ENCODE results near the gene WNT8B.

The WNT8B gene

GRCh38 chr10:100515612-100516011, 52.8 kb downstream of the WNT8B start:
- H3K9ac ChIP-seq (ENCODE audit: low read length) = no peak overlapping the region
- no peaks in the 10 kb centered on the region; the same call in 1 of the 2 replicates for H3F3A ChIP-seq (ENCODE audit: insufficient read depth)
- no peak overlapping the region for H3K4me3 ChIP-seq (ENCODE audit: insufficient read depth, low read length, poor library complexity, severe bottlenecking)
- H3K27me3 ChIP-seq (ENCODE audit: low read length) = no peaks in the 10 kb centered on the region
- no peak overlapping the region for H3K27ac ChIP-seq (ENCODE audit: low read depth, low read length)
- H3K9me2 ChIP-seq (replicated peaks; ENCODE audit: insufficient read depth, low read length) = no peaks in the 10 kb centered on the region
- no peak overlapping the region for H3K4me2 ChIP-seq (ENCODE audit: low read depth, low read length, poor library complexity, severe bottlenecking)
- no peaks in the 10 kb centered on the region for H4K20me1 ChIP-seq (ENCODE audit: low read depth, low read length)
- TF ChIP-seq CTCF (IDR thresholded peaks at IDR 0.05; ENCODE audit: insufficient read depth, low read length, poor library complexity, severe bottlenecking) (no peak), EZH2phosphoT487 (conservative IDR thresholded peaks at IDR 0.05; ENCODE audit: low read length) (no peak)
- H2AFZ ChIP-seq (ENCODE audit: low read depth, low read length, severe bottlenecking) = no peak overlapping the region
- H3K79me2 ChIP-seq (ENCODE audit: insufficient read depth, low read length) = no peaks in the 10 kb centered on the region
- H3K36me3 ChIP-seq (ENCODE audit: low read length) = no peaks in the 10 kb centered on the region
- no peaks in the 10 kb centered on the region for H3K9me3 ChIP-seq (ENCODE audit: insufficient read depth, low read length)

GRCh38 chr10:100516847-100517246, 54.0 kb downstream of the WNT8B start:
- Histone ChIP-seq H2AFZ (ENCODE audit: low read depth, low read length, severe bottlenecking) (no peak overlapping the region), H3K9me3 (ENCODE audit: insufficient read depth, low read length) (no peaks in the 10 kb centered on the region), H3K27me3 (ENCODE audit: low read length) (no peaks in the 10 kb centered on the region), H3F3A (ENCODE audit: insufficient read depth) (no peaks in the 10 kb centered on the region; the same call in none of the 2 replicates), H3K9me2 (replicated peaks; ENCODE audit: insufficient read depth, low read length) (no peaks in the 10 kb centered on the region), H3K4me3 (ENCODE audit: insufficient read depth, low read length, poor library complexity, severe bottlenecking) (no peak overlapping the region), H3K27ac (ENCODE audit: low read depth, low read length) (no peak overlapping the region), H3K79me2 (ENCODE audit: insufficient read depth, low read length) (no peaks in the 10 kb centered on the region), H3K4me2 (ENCODE audit: low read depth, low read length, poor library complexity, severe bottlenecking) (no peak overlapping the region), H4K20me1 (ENCODE audit: low read depth, low read length) (no peaks in the 10 kb centered on the region), H3K9ac (ENCODE audit: low read length) (no peak overlapping the region), H3K36me3 (ENCODE audit: low read length) (no peaks in the 10 kb centered on the region)
- no peak for TF ChIP-seq EZH2phosphoT487 (conservative IDR thresholded peaks at IDR 0.05; ENCODE audit: low read length)
- no peak for TF ChIP-seq CTCF (IDR thresholded peaks at IDR 0.05; ENCODE audit: insufficient read depth, low read length, poor library complexity, severe bottlenecking)

GRCh38 chr10:100518761-100519241, 56.0 kb downstream of the WNT8B start:
- Histone ChIP-seq H3K79me2 (ENCODE audit: insufficient read depth, low read length) (no peaks in the 10 kb centered on the region), H3K9ac (ENCODE audit: low read length) (no peak overlapping the region), H3K27ac (ENCODE audit: low read depth, low read length) (no peak overlapping the region), H3K4me2 (ENCODE audit: low read depth, low read length, poor library complexity, severe bottlenecking) (no peak overlapping the region), H3K9me3 (ENCODE audit: insufficient read depth, low read length) (no peaks in the 10 kb centered on the region), H4K20me1 (ENCODE audit: low read depth, low read length) (no peaks in the 10 kb centered on the region), H3K36me3 (ENCODE audit: low read length) (no peaks in the 10 kb centered on the region), H3K9me2 (replicated peaks; ENCODE audit: insufficient read depth, low read length) (no peaks in the 10 kb centered on the region), H3K27me3 (ENCODE audit: low read length) (no peaks in the 10 kb centered on the region), H3K4me3 (ENCODE audit: insufficient read depth, low read length, poor library complexity, severe bottlenecking) (no peak overlapping the region), H2AFZ (ENCODE audit: low read depth, low read length, severe bottlenecking) (no peak overlapping the region), H3F3A (ENCODE audit: insufficient read depth) (no peaks in the 10 kb centered on the region; the same call in 1 of the 2 replicates)
- TF ChIP-seq EZH2phosphoT487 (conservative IDR thresholded peaks at IDR 0.05; ENCODE audit: low read length) (no peak), CTCF (IDR thresholded peaks at IDR 0.05; ENCODE audit: insufficient read depth, low read length, poor library complexity, severe bottlenecking) (peak; percentile 66)

Data from SU-DHL-6 (cell line).